SH-SY5Y (cell line): ENCODE results near the gene UNC45A.

Experiments used
- GATA2 ChIP-seq: IDR thresholded peaks from 2 replicates; pipeline ENCODE4 v1.6.1; 2011; ENCODE audit warnings: mild to moderate bottlenecking, low read depth, low read length
- GATA3 ChIP-seq: IDR thresholded peaks from 2 replicates; pipeline ENCODE4 v1.6.1; 2011; ENCODE audit warnings: low read depth, mild to moderate bottlenecking, low read length, moderate library complexity

- no peak for TF ChIP-seq GATA3
- TF ChIP-seq GATA2, result no peak
These were observed 13.2 kb upstream of the UNC45A start for GRCh38 chr15:90921887-90922286.
